Measurements from ENCODE around the gene ANKRD28. TPM values are rescaled to one million over a fixed set of nuclear protein-coding genes. Genes with fewer than 3 reads are reported as not detected.

ANKRD28 gene
- total RNA-seq, 4 donors from 2014 or later, result 26.8 to 55.9 (median 43.6) TPM

DNA sequence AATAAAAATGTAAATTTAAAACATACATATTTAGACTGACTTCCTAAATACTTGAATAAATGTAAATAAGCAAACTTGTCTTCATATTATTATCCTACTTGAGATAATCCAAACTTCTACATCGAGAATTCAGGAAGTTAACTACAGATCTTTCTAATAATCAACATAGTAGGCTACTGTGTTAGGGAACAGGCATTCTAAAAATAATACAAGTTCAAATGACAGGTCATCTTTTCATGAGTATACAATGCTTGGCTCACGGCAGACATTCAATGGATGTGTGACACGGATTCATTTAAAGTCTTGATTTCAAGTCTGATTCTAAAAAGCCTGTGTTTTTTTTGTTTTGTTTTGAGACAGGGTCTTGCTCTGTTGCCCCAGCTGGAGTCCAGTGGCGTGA lies 107.5 kb downstream of the ANKRD28 start:
- Histone ChIP-seq H3K4me3 (no peak overlapping the region), H3K27ac (no peak overlapping the region), H3K36me3 (peaks cover 0 to 76% of the 10 kb centered on the region in 2 donors), H3K27me3 (no peaks in the 10 kb centered on the region), H3K4me1 (no peaks in the 10 kb centered on the region), H3K9me3 (no peaks in the 10 kb centered on the region)
- ATAC-seq, result no peak
- no peak for TF ChIP-seq POLR2AphosphoS5 (IDR thresholded peaks at IDR 0.05)
- TF ChIP-seq POLR2A (IDR thresholded peaks at IDR 0.05), result no peak
- TF ChIP-seq, protein P1, sequence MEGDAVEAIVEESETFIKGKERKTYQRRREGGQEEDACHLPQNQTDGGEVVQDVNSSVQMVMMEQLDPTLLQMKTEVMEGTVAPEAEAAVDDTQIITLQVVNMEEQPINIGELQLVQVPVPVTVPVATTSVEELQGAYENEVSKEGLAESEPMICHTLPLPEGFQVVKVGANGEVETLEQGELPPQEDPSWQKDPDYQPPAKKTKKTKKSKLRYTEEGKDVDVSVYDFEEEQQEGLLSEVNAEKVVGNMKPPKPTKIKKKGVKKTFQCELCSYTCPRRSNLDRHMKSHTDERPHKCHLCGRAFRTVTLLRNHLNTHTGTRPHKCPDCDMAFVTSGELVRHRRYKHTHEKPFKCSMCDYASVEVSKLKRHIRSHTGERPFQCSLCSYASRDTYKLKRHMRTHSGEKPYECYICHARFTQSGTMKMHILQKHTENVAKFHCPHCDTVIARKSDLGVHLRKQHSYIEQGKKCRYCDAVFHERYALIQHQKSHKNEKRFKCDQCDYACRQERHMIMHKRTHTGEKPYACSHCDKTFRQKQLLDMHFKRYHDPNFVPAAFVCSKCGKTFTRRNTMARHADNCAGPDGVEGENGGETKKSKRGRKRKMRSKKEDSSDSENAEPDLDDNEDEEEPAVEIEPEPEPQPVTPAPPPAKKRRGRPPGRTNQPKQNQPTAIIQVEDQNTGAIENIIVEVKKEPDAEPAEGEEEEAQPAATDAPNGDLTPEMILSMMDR (IDR thresholded peaks at IDR 0.05), result no peak
- TF ChIP-seq EP300 (IDR thresholded peaks at IDR 0.05), result no peak
- 69 to 74% methylated on average over 3 of the region's 4 CpGs for WGBS, 2 donors (ENCODE audit: low coverage in 1 of 2)

DNA sequence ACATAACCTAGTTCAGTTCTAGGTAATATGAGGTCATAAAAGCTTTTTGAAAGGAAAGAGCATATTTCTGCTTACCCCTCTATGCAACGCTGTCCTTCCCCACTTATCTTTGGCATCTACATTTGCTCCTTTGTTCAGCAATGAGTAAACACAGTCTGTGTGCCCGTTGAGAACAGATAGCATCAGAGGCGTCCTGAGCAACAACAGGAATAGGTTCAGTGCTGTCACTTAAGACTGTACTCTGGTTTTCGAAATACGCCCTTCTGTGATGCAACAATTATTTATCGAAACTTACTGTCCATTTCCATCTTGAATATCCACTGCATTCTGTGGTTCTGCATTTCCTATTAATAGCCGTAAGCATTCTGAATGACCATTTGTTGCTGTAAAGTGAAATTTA lies 111.9 kb downstream of the ANKRD28 start:
- H3K4me1 ChIP-seq, result peaks cover 9 to 24% (median 11%) of the 10 kb centered on the region in 3 donors
- no peaks in the 10 kb centered on the region for H3K9me3 ChIP-seq
- H3K27ac ChIP-seq, result no peak overlapping the region
- TF ChIP-seq EP300 (IDR thresholded peaks at IDR 0.05) (no peak), POLR2AphosphoS5 (IDR thresholded peaks at IDR 0.05) (no peak), POLR2A (IDR thresholded peaks at IDR 0.05) (no peak)
- TF ChIP-seq, protein P1 (IDR thresholded peaks at IDR 0.05), result no peak
- H3K36me3 ChIP-seq, result peaks cover 0 to 60% of the 10 kb centered on the region in 2 donors
- 76 to 78% methylated on average over 3 to 7 of the region's 7 CpGs for WGBS, 2 donors (ENCODE audit: low coverage in 1 of 2)
- no peak for ATAC-seq
- H3K4me3 ChIP-seq, result no peak overlapping the region
- H3K27me3 ChIP-seq, result no peaks in the 10 kb centered on the region

DNA sequence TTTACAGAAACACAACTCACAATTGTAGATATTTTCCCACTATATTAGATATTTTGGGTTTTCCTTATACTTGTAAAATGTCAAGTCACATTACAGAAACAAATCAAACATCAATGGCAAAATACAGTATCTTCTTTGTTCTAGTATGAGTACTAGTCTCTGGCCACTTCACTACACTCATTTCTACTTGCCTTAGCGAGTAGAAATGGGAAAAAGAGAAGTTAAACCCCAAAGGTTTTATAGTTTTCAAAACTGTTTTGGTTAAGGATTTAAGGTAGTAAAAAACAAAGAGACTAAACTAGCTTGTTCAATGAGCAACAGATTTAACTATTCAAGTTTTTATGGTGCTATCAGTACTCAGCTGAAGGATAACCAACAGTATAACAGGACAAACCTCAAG lies 114.5 kb downstream of the ANKRD28 start:
- no peak for ATAC-seq
- no peaks in the 10 kb centered on the region for H3K27me3 ChIP-seq
- H3K27ac ChIP-seq, result peak overlapping the region in 1 of 4 donors; percentile 12
- WGBS, 2 donors (ENCODE audit: low coverage in 1 of 2), result 64 to 100% methylated on average over 1 of the region's 1 CpG
- peaks cover 0 to 59% of the 10 kb centered on the region in 2 donors for H3K36me3 ChIP-seq
- H3K4me1 ChIP-seq, result peaks cover 9 to 24% (median 11%) of the 10 kb centered on the region in 3 donors
- no peak for TF ChIP-seq POLR2AphosphoS5 (IDR thresholded peaks at IDR 0.05)
- TF ChIP-seq, protein P1 (IDR thresholded peaks at IDR 0.05), result no peak
- no peak for TF ChIP-seq POLR2A (IDR thresholded peaks at IDR 0.05)
- TF ChIP-seq EP300 (IDR thresholded peaks at IDR 0.05), result no peak
- no peak overlapping the region for H3K4me3 ChIP-seq
- H3K9me3 ChIP-seq, result no peaks in the 10 kb centered on the region

DNA sequence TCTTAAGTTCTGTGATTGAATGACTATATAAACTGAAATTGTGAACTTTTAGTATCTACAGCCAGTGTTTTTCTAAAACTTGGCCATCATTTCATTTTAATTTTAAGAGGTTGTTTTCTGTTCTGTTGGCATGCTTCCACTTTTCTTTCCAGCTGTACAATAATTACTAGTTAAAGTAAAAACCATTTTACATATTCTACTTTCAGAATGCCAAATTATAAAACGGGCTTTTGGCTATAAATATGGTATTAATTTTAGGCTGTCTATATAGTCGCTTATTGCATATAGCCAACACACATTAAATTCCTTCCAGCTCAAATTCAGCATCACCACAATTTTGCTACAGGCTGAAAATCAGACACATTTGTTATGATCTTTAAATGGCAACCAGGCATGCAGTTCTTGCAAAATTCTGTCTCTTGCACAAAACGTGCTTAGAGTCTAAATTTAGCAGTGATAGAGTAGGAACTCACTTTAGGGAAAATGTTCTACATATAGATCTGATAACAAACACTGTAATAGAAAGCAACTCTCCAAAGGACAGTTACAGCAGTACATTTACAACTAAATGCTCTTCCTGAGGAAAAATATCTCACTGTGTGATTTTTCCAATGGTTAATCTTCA lies 115.1 kb downstream of the ANKRD28 start:
- Histone ChIP-seq H3K27me3 (no peaks in the 10 kb centered on the region), H3K4me3 (no peak overlapping the region), H3K27ac (peak overlapping the region in 2 of 4 donors; percentile 3 to 12), H3K36me3 (peaks cover 4 to 59% of the 10 kb centered on the region in 2 donors), H3K9me3 (no peaks in the 10 kb centered on the region), H3K4me1 (peaks cover 9 to 24% (median 11%) of the 10 kb centered on the region in 3 donors)
- 21 to 33% methylated on average over 3 of the region's 3 CpGs for WGBS, 2 donors (ENCODE audit: low coverage in 1 of 2)
- no peak for ATAC-seq
- TF ChIP-seq, protein P1 (IDR thresholded peaks at IDR 0.05), result no peak
- TF ChIP-seq EP300 (IDR thresholded peaks at IDR 0.05) (no peak), POLR2AphosphoS5 (IDR thresholded peaks at IDR 0.05) (no peak), POLR2A (IDR thresholded peaks at IDR 0.05) (no peak)

DNA sequence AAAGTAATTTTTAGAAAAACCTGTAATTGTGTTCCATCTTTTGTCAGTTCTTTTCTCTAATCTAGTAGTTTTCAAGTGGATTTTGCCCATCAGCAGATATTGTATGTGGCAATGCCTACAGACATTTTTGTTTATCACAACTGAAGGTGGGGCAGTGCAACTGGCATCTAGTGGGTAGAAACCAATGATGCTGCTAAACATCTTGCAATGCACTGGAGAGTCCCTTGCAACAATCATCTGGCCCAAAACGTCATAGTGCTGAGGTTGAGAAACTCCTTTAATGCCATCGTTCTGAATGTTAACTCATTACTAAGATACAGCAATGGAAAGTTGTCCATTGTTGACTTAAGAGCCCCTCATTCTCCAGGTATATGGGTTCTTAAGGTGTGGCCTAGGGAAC lies 116.1 kb downstream of the ANKRD28 start:
- H3K27me3 ChIP-seq, result no peaks in the 10 kb centered on the region
- no peaks in the 10 kb centered on the region for H3K9me3 ChIP-seq
- TF ChIP-seq EP300 (IDR thresholded peaks at IDR 0.05), result no peak
- TF ChIP-seq, protein P1 (IDR thresholded peaks at IDR 0.05), result no peak
- TF ChIP-seq POLR2AphosphoS5 (IDR thresholded peaks at IDR 0.05), result no peak
- no peak for TF ChIP-seq POLR2A (IDR thresholded peaks at IDR 0.05)
- H3K4me1 ChIP-seq, result peaks cover 9 to 24% (median 11%) of the 10 kb centered on the region in 3 donors
- peaks cover 4 to 61% of the 10 kb centered on the region in 2 donors for H3K36me3 ChIP-seq
- no peak overlapping the region for H3K4me3 ChIP-seq
- WGBS, 2 donors (ENCODE audit: low coverage in 1 of 2), result 73% methylated on average over 2 of the region's 2 CpGs; no CpG with 5 or more reads in 1 of the 2 donors
- no peak for ATAC-seq
- no peak overlapping the region for H3K27ac ChIP-seq
